Measurements from ENCODE around the gene TSEN2.
"Not testable (repeated sequence)": the region's sequence is repeated elsewhere in the genome, so short reads cannot be mapped to it uniquely, and the experiment has no call there.

Gene TSEN2

GRCh38 chr3:12454076-12454815 lies 30.0 kb upstream of the TSEN2 start:
- TF ChIP-seq CTCF (conservative IDR thresholded peaks at IDR 0.05; ENCODE audit: low read length): no peak
- DNase-seq (ENCODE audit: low read depth): no peak
- no peak overlapping the region for H3K4me3 ChIP-seq (ENCODE audit: low read length)

- H3K4me3 ChIP-seq (ENCODE audit: low read length): no peak overlapping the region
- no peak for TF ChIP-seq CTCF (conservative IDR thresholded peaks at IDR 0.05; ENCODE audit: low read length)
- DNase-seq (ENCODE audit: low read depth): no peak
These were observed 29.5 kb upstream of the TSEN2 start for GRCh38 chr3:12454816-12455121.

- no peak for DNase-seq (ENCODE audit: low read depth)
- TF ChIP-seq CTCF (conservative IDR thresholded peaks at IDR 0.05; ENCODE audit: low read length): no peak
- H3K4me3 ChIP-seq (ENCODE audit: low read length): no peak overlapping the region
These were observed 28.5 kb upstream of the TSEN2 start for GRCh38 chr3:12455740-12456139.

- TF ChIP-seq CTCF (conservative IDR thresholded peaks at IDR 0.05; ENCODE audit: low read length): no peak
- H3K4me3 ChIP-seq (ENCODE audit: low read length): no peak overlapping the region
- no peak for DNase-seq (ENCODE audit: low read depth)
These were observed 27.8 kb upstream of the TSEN2 start for GRCh38 chr3:12456441-12456840.

GRCh38 chr3:12457380-12457779 lies 26.9 kb upstream of the TSEN2 start:
- H3K4me3 ChIP-seq (ENCODE audit: low read length); DNase-seq (ENCODE audit: low read depth): not testable (repeated sequence)

GRCh38 chr3:12458901-12459300 lies 25.4 kb upstream of the TSEN2 start:
- no peak overlapping the region for H3K4me3 ChIP-seq (ENCODE audit: low read length)
- DNase-seq (ENCODE audit: low read depth): no peak
- no peak for TF ChIP-seq CTCF (conservative IDR thresholded peaks at IDR 0.05; ENCODE audit: low read length)

GRCh38 chr3:12460127-12460526 lies 24.2 kb upstream of the TSEN2 start:
- TF ChIP-seq CTCF (conservative IDR thresholded peaks at IDR 0.05; ENCODE audit: low read length): no peak
- DNase-seq (ENCODE audit: low read depth): no peak

More at GRCh38 chr3:12460127-12460526, 24.2 kb upstream of the TSEN2 start:
- no peak overlapping the region for H3K4me3 ChIP-seq (ENCODE audit: low read length)
